ENCODE results near the gene CGB7.
"Not testable (repeated sequence)": the region's sequence is repeated elsewhere in the genome, so short reads cannot be mapped to it uniquely, and the experiment has no call there.

Gene CGB7

GRCh38 chr19:49030323-49030722, 27.2 kb downstream of the CGB7 start:
- H3K9me3 ChIP-seq (ENCODE audit: low read depth, low read length); H3K9ac ChIP-seq (ENCODE audit: insufficient read length); H3K4me3 ChIP-seq; DNase-seq (ENCODE audit: low read depth, low spot score); H3K27ac ChIP-seq; H3K36me3 ChIP-seq (ENCODE audit: insufficient read depth, low read length): not testable (repeated sequence)

GRCh38 chr19:49029749-49030148, 27.8 kb downstream of the CGB7 start:
- not testable (repeated sequence) for H3K27ac ChIP-seq; DNase-seq (ENCODE audit: low read depth, low spot score); H3K9ac ChIP-seq (ENCODE audit: insufficient read length)

GRCh38 chr19:49028686-49029085, 28.9 kb downstream of the CGB7 start:
- H3K9me3 ChIP-seq (ENCODE audit: low read depth, low read length); H3K4me3 ChIP-seq; H3K36me3 ChIP-seq (ENCODE audit: insufficient read depth, low read length); H3K9ac ChIP-seq (ENCODE audit: insufficient read length); DNase-seq (ENCODE audit: low read depth, low spot score); H3K27ac ChIP-seq: not testable (repeated sequence)

More at GRCh38 chr19:49029749-49030148, 27.8 kb downstream of the CGB7 start:
- H3K4me3 ChIP-seq; H3K9me3 ChIP-seq (ENCODE audit: low read depth, low read length); H3K36me3 ChIP-seq (ENCODE audit: insufficient read depth, low read length): not testable (repeated sequence)

GRCh38 chr19:49025599-49025998, 31.9 kb downstream of the CGB7 start:
- H3K36me3 ChIP-seq (ENCODE audit: insufficient read depth, low read length); H3K27ac ChIP-seq; H3K9me3 ChIP-seq (ENCODE audit: low read depth, low read length); H3K4me3 ChIP-seq; DNase-seq (ENCODE audit: low read depth, low spot score); H3K9ac ChIP-seq (ENCODE audit: insufficient read length): not testable (repeated sequence)

DNA sequence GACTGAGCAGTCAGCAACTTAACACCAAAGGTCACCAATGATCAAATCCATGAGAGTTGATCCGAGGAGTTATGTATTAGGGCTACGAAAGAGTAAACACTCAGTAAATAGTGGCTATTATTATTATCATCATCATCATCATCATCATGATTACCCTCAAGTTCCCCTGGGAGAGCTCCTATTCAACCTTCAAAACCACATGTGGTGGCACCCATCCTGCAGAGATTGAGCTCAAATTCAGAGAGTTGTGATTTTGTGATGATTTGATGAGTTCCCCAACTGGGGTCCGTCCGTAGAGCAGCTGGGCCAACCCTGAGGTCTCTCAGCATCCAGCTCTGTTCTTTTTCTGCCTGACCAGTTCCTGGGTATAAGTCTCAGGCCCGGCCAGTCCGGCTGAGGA, 32.5 kb downstream of the CGB7 start:
- not testable (repeated sequence) for H3K27ac ChIP-seq; H3K9me3 ChIP-seq (ENCODE audit: low read depth, low read length); H3K36me3 ChIP-seq (ENCODE audit: insufficient read depth, low read length); DNase-seq (ENCODE audit: low read depth, low spot score); H3K9ac ChIP-seq (ENCODE audit: insufficient read length); H3K4me3 ChIP-seq

DNA sequence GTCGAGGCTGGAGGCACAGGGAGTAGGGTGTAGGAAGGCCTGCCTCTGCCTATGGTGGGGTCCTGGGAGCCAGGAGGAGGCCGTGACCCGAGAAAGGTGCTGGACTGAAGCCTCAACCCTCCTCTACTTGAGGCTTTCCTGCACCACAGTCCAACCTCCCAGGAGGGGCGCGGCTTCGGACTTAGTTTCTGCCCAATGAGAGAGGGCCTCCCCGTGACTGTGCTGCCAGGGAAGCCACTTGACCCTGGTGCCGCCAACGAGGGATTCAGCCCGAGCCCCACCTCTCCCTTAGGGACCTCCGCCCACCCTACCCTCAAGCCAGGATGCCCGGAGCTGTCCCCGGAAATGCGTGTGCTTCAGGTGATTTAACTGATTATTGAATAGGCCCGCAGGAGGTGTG, 33.3 kb downstream of the CGB7 start, which contains the start of gene CGB3:
Gene CGB3, minus strand, starts transcription at position 101 of the 400 bp plus-strand sequence. CDS start 362 bp downstream, outside the sequence.
- H3K36me3 ChIP-seq (ENCODE audit: insufficient read depth, low read length); H3K9ac ChIP-seq (ENCODE audit: insufficient read length); H3K4me3 ChIP-seq; DNase-seq (ENCODE audit: low read depth, low spot score); H3K9me3 ChIP-seq (ENCODE audit: low read depth, low read length); H3K27ac ChIP-seq: not testable (repeated sequence)

- DNase-seq (ENCODE audit: low read depth, low spot score) = no peak
- H3K9me3 ChIP-seq (ENCODE audit: low read depth, low read length) = no peaks in the 10 kb centered on the region
- H3K27ac ChIP-seq = no peak overlapping the region
- no peak for TF ChIP-seq EZH2 (IDR thresholded peaks at IDR 0.05)
- TF ChIP-seq POLR2AphosphoS5 (IDR thresholded peaks at IDR 0.05; ENCODE audit: borderline replicate concordance, low read depth, low read length) = no peak
- TF ChIP-seq FOXP2 (optimal IDR thresholded peaks at IDR 0.05; ENCODE audit: control extremely low read depth, extremely low read length, insufficient read depth) = no peak
- no peak overlapping the region for H3K4me3 ChIP-seq
- H3K36me3 ChIP-seq (ENCODE audit: insufficient read depth, low read length) = no peaks in the 10 kb centered on the region
- no peak overlapping the region for H3K9ac ChIP-seq (ENCODE audit: insufficient read length)
Observed at GRCh38 chr19:49022116-49022515, 35.4 kb downstream of the CGB7 start.

GRCh38 chr19:49020931-49021895, 36.3 kb downstream of the CGB7 start:
- no peak for DNase-seq (ENCODE audit: low read depth, low spot score)
- no peak overlapping the region for H3K27ac ChIP-seq

DNA sequence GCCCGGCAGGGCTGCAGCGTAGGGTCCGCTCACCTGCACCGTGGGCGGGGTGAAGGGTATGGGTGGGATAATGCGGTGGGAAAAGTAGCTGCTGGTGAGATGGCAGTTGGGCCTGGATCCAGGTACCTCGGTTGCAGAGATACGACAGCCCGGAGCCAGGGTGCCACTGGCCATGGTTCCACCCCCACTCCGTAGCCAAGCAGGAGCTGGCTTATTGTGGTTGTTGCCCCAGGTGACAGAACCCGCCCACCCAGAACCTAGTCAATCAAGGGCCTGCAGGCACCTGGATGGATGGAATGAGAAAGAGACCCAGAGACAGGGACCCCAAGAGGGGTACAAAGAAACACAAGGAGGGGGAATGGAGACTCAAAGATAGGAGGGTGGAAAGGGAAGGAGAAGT, 37.2 kb downstream of the CGB7 start:
- H3K4me3 ChIP-seq = no peak overlapping the region
- no peak overlapping the region for H3K27ac ChIP-seq
- no peaks in the 10 kb centered on the region for H3K9me3 ChIP-seq (ENCODE audit: low read depth, low read length)
- H3K9ac ChIP-seq (ENCODE audit: insufficient read length) = no peak overlapping the region
- DNase-seq (ENCODE audit: low read depth, low spot score) = no peak
- H3K36me3 ChIP-seq (ENCODE audit: insufficient read depth, low read length) = peaks cover 3% of the 10 kb centered on the region; the same call in 1 of the 2 replicates
- TF ChIP-seq FOXP2 (optimal IDR thresholded peaks at IDR 0.05; ENCODE audit: control extremely low read depth, extremely low read length, insufficient read depth) (no peak), POLR2AphosphoS5 (IDR thresholded peaks at IDR 0.05; ENCODE audit: borderline replicate concordance, low read depth, low read length) (no peak)

More at GRCh38 chr19:49020931-49021895, 36.3 kb downstream of the CGB7 start:
- Histone ChIP-seq H3K4me3 (no peak overlapping the region), H3K9me3 (ENCODE audit: low read depth, low read length) (no peaks in the 10 kb centered on the region), H3K36me3 (ENCODE audit: insufficient read depth, low read length) (no peaks in the 10 kb centered on the region), H3K9ac (ENCODE audit: insufficient read length) (no peak overlapping the region)
- TF ChIP-seq EZH2 (IDR thresholded peaks at IDR 0.05) = no peak
- no peak for TF ChIP-seq FOXP2 (optimal IDR thresholded peaks at IDR 0.05; ENCODE audit: control extremely low read depth, extremely low read length, insufficient read depth)
- TF ChIP-seq POLR2AphosphoS5 (IDR thresholded peaks at IDR 0.05; ENCODE audit: borderline replicate concordance, low read depth, low read length) = no peak

Data from SK-N-MC (cell line).